Fibroblast of upper back skin (primary cell): ENCODE results near the gene TXNDC5.

Source experiments
- DNase-seq: peaks from one replicate; pipeline ENCODE4 v3.0.0-alpha.2; 2013

TXNDC5 gene

DNA sequence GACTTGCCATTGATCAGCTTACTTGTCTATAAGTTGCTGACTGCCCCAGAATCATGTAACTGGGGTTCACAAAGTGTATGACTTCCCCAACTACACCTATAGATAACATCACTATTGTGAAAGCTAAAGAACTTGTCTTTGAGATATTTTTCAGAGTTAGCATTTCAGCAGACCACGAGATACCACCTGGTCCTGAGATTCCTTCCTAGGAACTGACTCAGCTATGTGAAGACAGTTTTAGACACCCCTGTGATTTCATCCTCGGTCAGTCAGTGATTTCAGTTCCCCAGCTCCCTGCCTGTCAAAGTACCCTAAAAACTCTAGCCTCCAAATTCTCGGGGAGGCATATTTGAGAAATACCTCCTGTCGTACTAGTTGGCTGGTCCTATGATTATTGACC is 62.4 kb downstream of the TXNDC5 start:
- peak; percentile 20 for DNase-seq

DNA sequence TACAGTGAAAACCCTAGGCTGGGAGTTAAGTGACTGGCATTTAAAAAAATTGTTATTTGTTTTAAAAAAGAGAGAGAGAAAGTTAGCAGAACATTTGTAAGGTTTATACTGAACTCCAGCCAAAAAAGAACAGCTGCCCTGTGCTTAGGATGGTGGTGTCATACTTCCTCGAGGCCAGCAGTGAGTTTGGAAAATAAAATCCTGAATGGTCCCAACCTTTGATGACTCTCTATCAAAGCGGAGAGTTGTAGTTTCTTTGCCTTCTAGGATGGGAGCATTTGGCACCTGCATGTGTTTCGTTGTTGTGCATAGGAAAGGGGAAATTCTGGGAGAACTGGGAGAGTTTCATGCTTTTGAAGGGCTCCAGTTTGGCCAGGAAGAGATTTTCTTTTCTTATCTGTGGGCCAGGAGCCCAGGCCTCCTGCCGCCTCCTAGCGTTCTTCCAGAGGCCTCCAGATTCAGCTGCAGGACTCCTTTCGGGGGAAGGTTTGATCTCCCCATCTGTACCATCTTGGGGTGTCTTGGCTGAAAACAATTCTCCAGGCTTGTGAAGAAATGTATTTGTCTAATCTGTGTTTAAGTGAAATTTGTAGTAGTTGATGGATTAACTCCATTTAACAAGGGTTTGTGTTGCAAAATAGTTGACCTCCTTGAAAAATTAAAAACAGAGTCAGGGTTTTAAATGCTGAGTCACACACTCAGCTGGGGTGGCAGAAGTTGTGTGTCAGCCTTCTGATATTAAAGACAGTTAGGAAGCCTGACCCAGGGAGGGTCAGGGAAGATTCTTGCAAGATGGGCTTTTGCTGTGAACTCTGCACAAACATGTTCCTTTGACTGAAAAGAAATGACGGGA is 63.4 kb downstream of the TXNDC5 start:
- DNase-seq = peak; percentile 45

DNA sequence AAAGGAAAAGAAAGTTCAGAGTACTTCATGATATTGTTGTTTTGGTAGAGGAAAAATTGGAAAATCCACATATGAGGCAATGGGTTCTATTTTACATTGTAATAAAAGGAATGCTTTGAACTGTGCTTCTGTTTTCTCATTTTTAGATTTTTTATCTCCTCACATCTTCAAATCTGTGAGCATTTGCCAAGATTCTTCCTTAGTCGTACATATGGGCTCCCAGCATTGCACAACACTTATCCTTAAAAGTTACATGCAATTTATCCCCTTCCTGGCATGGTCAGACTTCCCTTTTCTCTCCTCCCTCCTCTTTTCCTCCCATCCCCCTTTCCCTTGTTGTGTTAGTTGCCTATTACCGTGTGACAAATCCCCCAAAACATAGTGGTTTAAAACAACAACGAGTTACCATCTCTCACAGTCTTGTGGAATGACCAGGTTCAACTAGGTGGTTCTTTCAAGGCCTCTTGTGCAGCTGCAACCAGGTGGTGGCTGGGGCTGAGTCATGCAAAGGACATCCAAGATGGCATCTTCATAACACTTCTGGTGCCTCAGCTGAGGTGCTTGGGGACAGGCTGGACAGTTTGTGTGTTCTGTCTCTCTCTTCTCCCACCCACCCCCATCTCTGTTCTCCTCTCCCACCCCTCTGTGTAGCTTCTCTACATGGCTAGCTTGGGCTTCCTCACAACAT is 68.7 kb downstream of the TXNDC5 start:
- peak; percentile 42 for DNase-seq

DNA sequence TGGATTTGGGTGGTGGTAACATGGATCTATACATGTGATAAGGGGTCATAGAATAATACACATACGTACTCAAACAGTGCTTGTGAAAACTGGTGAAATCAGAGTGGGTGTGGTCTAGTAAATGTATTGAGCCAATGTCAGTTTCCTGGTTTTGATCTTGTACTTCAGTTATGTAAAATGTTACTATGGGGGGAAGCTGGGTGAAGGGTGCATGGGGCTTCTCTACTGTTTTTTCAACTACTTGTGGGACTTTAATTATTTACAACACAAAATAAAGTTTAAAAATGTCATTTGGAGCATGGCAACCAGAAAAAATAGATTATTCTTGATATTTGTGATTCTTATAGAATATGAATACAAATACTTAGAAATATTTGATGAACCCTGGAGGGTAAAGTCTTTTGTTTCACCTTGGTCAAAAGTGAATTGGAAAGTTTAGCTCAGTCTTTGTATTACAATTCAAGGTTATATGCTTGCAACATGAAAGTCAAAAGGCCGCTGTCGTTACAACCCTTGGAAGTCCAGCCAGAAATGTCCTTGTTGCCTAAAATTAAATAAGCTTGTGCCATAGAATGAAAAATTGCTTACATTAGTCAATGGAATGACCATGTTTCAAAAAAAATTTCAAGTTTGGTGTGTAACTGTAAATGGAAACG is 74.1 kb downstream of the TXNDC5 start:
- no peak for DNase-seq

DNA sequence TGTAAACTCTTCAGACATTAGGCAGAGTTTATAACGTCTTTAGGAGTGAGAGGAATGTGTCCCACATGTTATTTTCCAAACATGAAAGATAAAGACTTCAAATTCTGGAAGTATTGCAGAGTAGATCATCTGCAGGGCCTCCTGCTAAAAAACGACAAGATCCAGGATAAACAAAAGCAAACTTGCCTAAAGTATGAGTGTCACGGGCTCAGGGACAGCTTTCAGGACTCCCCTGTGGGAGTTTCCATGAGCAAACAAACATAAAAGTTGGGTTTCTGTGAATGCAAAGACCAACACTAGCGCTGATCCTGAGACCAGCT is 76.9 kb downstream of the TXNDC5 start:
- no peak for DNase-seq

DNA sequence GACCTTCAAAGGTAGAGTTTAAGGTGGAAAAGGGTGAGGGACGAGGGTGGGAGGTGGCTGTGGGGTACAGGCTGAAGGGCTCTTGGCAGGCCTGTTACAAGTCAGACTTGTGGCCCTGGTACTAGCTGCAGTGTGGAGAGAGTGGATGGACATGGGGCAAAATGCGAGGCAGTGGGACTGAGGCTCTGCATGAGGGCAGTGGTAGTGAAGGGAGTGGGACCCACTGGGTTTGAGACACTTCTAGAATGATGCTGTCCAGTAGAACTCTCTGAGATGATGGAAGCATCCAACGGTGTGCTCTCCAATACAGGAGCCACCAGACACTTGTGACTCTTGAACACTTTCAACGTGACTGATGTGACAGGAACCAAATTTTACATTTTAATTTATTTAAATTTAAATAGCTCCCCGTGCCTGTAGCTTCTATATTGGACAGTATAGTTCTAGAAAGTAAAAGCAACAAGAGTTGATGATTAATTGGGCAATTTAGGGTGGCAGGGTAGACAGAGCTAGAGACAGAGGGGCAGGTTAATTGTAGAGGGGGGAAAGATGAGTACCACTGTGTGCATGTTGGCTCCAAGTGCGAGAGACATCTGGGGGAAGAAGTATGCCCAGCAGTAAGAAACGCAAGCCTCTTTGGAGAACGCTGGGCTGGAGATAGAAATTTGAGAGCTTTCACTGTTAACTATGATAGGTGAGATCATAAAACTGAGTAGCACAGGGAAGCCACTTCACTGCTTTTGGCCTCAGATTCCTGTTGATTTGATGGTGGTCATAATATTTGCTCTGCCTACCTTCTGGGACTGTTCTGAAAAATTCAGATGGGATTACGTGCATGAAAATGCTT is 77.5 kb downstream of the TXNDC5 start:
- DNase-seq = no peak
